Esophagus squamous epithelium (tissue), 4 donors: Measurements from ENCODE around the gene RUNX3.

Source experiments
- CTCF ChIP-seq, 6 experiments: fragments of 450-650 bp in 4 of 6; fragments of 200-600 bp in 2 of 6; sonication (generic) in 2 of 6; IDR thresholded peaks; one replicate each; pipeline ENCODE4 v1.5.1; 2016 to 2019; ENCODE audit warnings: antibody characterized with exemption in 6 of 6, mild to moderate bottlenecking in 4 of 6, moderate library complexity in 4 of 6
- POLR2A ChIP-seq, 4 donors: fragments of 450-650 bp; IDR thresholded peaks; one replicate each; pipeline ENCODE4 v1.6.1; 2017; ENCODE audit warnings: antibody characterized with exemption in 4 of 4, mild to moderate bottlenecking in 4 of 4, moderate library complexity in 3 of 4

GRCh38 chr1:24928689-24929397 lies 1.2 kb downstream of the RUNX3 start:
- TF ChIP-seq CTCF (IDR thresholded peaks at IDR 0.05) (no peak), POLR2A (IDR thresholded peaks at IDR 0.05) (no peak)
